HG03135 (cell line): Measurements from ENCODE around the gene TRIM22.

Source experiments
- ATAC-seq: cut with Tn5 transposase; IDR thresholded peaks from one replicate; pipeline ENCODE4 v1.9.1; 2021; ENCODE audit warnings: mild to moderate bottlenecking, moderate library complexity; ENCODE audit not compliant: unreplicated experiment

The TRIM22 gene

GRCh38 chr11:5737670-5738392 is 48.2 kb downstream of the TRIM22 start:
- no peak for ATAC-seq

GRCh38 chr11:5738431-5738830 is 48.8 kb downstream of the TRIM22 start:
- ATAC-seq: no peak

- ATAC-seq: no peak
Observed at GRCh38 chr11:5746614-5747013, 57.0 kb downstream of the TRIM22 start.

- no peak for ATAC-seq
Observed at GRCh38 chr11:5749836-5750235, 60.2 kb downstream of the TRIM22 start.

- ATAC-seq: no peak
Observed at GRCh38 chr11:5753943-5754342, 64.4 kb downstream of the TRIM22 start, which contains the start of gene OR52N4. TSS of gene OR52N4 (plus strand) at chr11:5754243. CDS start at chr11:5754741, 498 bp downstream.
